ENCODE data around the gene NT5C.
A peak's percentile ranks its signal among the peaks of the same experiment; 100 is the strongest.
"Not testable (repeated sequence)": the region's sequence is repeated elsewhere in the genome, so short reads cannot be mapped to it uniquely, and the experiment has no call there.

The NT5C gene

GRCh38 chr17:75142236-75142971 lies 10.9 kb upstream of the NT5C start:
- no peak for DNase-seq

GRCh38 chr17:75138519-75138918 lies 7.0 kb upstream of the NT5C start:
- DNase-seq, result no peak

GRCh38 chr17:75137762-75138161 lies 6.2 kb upstream of the NT5C start:
- DNase-seq, result not testable (repeated sequence)

GRCh38 chr17:75135946-75136345 lies 4.4 kb upstream of the NT5C start:
- no peak for DNase-seq

- no peak for DNase-seq
These were observed 3.9 kb upstream of the NT5C start for GRCh38 chr17:75135452-75135851.

- peak; percentile 43 for DNase-seq
These were observed 2.2 kb upstream of the NT5C start for GRCh38 chr17:75133607-75134347.

- DNase-seq, result peak; percentile 45
These were observed 1.5 kb upstream of the NT5C start for GRCh38 chr17:75133001-75133400.

GRCh38 chr17:75132018-75133000 lies 767 bp upstream of the NT5C start:
- peak; percentile 38 for DNase-seq

- DNase-seq, result peak; percentile 73
These were observed 787 bp downstream of the NT5C start for GRCh38 chr17:75130632-75131277.

- DNase-seq, result no peak
These were observed 1.4 kb downstream of the NT5C start for GRCh38 chr17:75130059-75130631.

- DNase-seq, result no peak
These were observed 2.0 kb downstream of the NT5C start for GRCh38 chr17:75129576-75129975.

- no peak for DNase-seq
These were observed 2.6 kb downstream of the NT5C start for GRCh38 chr17:75128694-75129505.

GRCh38 chr17:75127936-75128335 lies 3.6 kb downstream of the NT5C start:
- not testable (repeated sequence) for DNase-seq

- DNase-seq, result no peak
These were observed 4.6 kb downstream of the NT5C start for GRCh38 chr17:75126954-75127353.

GRCh38 chr17:75125984-75126383 lies 5.6 kb downstream of the NT5C start:
- peak; percentile 50 for DNase-seq

GRCh38 chr17:75124819-75125162 lies 6.8 kb downstream of the NT5C start:
- peak; percentile 55 for DNase-seq

GRCh38 chr17:75124041-75124818 lies 7.3 kb downstream of the NT5C start:
- peak; percentile 97 for DNase-seq

GRCh38 chr17:75118307-75118706 lies 13.2 kb downstream of the NT5C start:
- no peak for DNase-seq

GRCh38 chr17:75116737-75117136 lies 14.8 kb downstream of the NT5C start:
- no peak for DNase-seq

- DNase-seq, result no peak
These were observed 16.0 kb downstream of the NT5C start for GRCh38 chr17:75115555-75115954.
